Muscle layer of colon (tissue), 2 donors: ENCODE measurements around the gene SLC35E4.
"Not testable (repeated sequence)": the region's sequence is repeated elsewhere in the genome, so short reads cannot be mapped to it uniquely, and the experiment has no call there.

Experiments used
- H3K27ac ChIP-seq: one replicate; pipeline ENCODE4 v1.7.0; 2013; ENCODE audit warnings: low read depth, mild to moderate bottlenecking, low read length, moderate library complexity
- H3K27me3 ChIP-seq, 2 donors: one replicate each; pipeline ENCODE4 v1.7.0; 2013; ENCODE audit warnings: low read length in 2 of 2, mild to moderate bottlenecking in 2 of 2; ENCODE audit not compliant: insufficient read depth in 2 of 2, control insufficient read depth in 1 of 2
- H3K36me3 ChIP-seq: one replicate; pipeline ENCODE4 v1.7.0; 2013; ENCODE audit warnings: mild to moderate bottlenecking, low read length; ENCODE audit not compliant: insufficient read depth
- H3K4me1 ChIP-seq: one replicate; pipeline ENCODE4 v1.7.0; 2013; ENCODE audit warnings: mild to moderate bottlenecking, low read length; ENCODE audit not compliant: insufficient read depth
- H3K4me3 ChIP-seq, 2 donors: one replicate each; pipeline ENCODE4 v1.7.0; 2013; ENCODE audit warnings: low read length in 2 of 2, low read depth in 1 of 2, mild to moderate bottlenecking in 1 of 2, moderate library complexity in 1 of 2
- H3K9ac ChIP-seq: one replicate; pipeline ENCODE4 v1.7.0; 2013; ENCODE audit warnings: low read length
- H3K9me3 ChIP-seq: one replicate; pipeline ENCODE4 v1.7.0; 2013; ENCODE audit warnings: mild to moderate bottlenecking, low read length
- donor health status: abdominal sarcoma.
- donor health status: Adenocarcinoma of cecum.

The SLC35E4 gene

DNA sequence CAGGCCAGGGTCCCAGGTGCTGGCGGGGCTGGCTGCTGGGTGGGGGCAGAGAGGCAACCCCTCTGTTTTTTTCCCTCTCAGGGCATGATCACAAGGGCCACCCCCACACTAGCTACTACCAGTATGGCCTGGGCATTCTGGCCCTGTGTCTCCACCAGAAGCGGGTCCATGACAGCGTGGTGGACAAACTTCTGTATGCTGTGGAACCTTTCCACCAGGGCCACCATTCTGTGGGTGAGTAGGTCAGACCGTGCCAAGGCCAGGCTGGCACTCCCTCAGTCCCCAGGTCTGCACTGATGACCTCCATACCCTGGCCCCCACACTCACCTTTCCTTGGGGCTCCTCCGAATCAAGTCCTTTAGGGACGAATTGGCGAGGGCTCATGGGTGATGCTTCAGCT, 21.3 kb upstream of the SLC35E4 start:
- Histone ChIP-seq H3K36me3 (peaks cover 42% of the 10 kb centered on the region), H3K4me1 (peaks cover 11% of the 10 kb centered on the region), H3K27me3 (no peaks in the 10 kb centered on the region), H3K9me3 (no peaks in the 10 kb centered on the region), H3K4me3 (no peak overlapping the region), H3K9ac (no peak overlapping the region), H3K27ac (no peak overlapping the region)

DNA sequence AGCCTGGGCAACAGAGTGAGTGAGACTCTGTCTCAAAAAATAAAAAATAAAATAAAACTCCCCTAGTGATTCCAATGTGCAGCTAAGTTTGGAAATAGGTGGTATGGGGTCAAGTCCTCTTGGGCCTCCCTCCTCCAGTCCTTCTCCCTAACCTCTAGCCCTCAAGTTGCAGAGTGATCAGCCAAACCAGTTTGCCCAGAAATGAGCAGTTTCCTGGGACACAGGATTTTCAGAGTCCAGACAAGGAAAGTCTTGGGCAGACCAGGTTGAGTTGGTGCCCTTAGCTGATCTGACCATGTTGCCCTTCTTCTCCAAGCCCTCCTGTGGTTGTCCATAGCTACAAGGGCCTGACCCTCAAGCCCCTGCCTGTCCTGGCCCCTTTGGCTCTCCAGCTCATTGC, 20.7 kb upstream of the SLC35E4 start:
- peaks cover 5% of the 10 kb centered on the region for H3K4me1 ChIP-seq
- no peaks in the 10 kb centered on the region for H3K27me3 ChIP-seq
- H3K36me3 ChIP-seq: peaks cover 42% of the 10 kb centered on the region
- no peak overlapping the region for H3K4me3 ChIP-seq
- no peak overlapping the region for H3K9ac ChIP-seq
- no peak overlapping the region for H3K27ac ChIP-seq
- no peaks in the 10 kb centered on the region for H3K9me3 ChIP-seq

GRCh38 chr22:30615543-30615954, 20.0 kb upstream of the SLC35E4 start:
- Histone ChIP-seq H3K9ac (no peak overlapping the region), H3K36me3 (peaks cover 40% of the 10 kb centered on the region), H3K27me3 (no peaks in the 10 kb centered on the region), H3K9me3 (no peaks in the 10 kb centered on the region), H3K27ac (no peak overlapping the region), H3K4me1 (no peaks in the 10 kb centered on the region), H3K4me3 (no peak overlapping the region)

DNA sequence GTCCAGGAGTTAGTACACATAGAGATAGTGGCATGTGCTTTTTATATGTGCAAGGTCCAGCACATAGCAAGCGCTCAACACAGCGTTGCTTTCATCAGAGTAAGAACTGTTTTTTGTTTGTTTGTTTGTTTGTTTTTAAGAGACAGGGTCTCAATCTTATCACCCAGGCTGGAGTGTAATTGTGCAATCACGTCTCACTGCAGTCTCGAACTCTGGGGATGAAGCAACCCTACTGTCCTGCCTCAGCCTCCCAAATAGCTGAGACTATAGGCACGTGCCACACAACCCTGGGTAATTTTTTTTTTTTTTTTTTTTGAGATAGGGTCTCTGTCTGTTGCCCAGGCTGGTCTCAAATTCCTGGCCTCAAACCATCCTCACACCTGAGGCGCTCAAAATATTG, 17.8 kb upstream of the SLC35E4 start:
- Histone ChIP-seq H3K9me3 (no peaks in the 10 kb centered on the region), H3K27ac (no peak overlapping the region), H3K9ac (no peak overlapping the region), H3K4me1 (no peaks in the 10 kb centered on the region), H3K36me3 (peaks cover 34% of the 10 kb centered on the region), H3K4me3 (no peak overlapping the region), H3K27me3 (no peaks in the 10 kb centered on the region)

DNA sequence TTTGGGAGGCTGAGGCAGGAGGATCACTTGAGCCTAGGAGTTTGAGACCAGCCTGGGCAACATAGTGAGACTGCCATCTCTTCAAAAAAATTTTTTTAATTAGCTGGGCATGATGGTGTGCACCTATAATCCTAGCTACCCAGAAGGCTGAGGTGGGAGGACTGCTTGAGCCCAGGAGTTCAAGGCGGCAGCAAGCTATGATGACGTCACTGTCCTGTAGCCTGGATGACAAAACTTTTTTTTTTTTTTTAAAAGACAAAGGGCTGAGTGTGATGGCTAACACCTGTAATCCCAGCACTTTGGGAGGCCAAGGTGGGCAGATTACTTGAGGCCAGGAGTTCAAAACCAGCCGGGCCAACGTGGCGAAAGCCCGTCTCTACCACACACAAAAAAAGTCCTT, 15.7 kb upstream of the SLC35E4 start:
- not testable (repeated sequence) for H3K9ac ChIP-seq, H3K4me3 ChIP-seq, H3K4me1 ChIP-seq, H3K9me3 ChIP-seq, H3K27me3 ChIP-seq, H3K27ac ChIP-seq
- peaks cover 27% of the 10 kb centered on the region for H3K36me3 ChIP-seq

DNA sequence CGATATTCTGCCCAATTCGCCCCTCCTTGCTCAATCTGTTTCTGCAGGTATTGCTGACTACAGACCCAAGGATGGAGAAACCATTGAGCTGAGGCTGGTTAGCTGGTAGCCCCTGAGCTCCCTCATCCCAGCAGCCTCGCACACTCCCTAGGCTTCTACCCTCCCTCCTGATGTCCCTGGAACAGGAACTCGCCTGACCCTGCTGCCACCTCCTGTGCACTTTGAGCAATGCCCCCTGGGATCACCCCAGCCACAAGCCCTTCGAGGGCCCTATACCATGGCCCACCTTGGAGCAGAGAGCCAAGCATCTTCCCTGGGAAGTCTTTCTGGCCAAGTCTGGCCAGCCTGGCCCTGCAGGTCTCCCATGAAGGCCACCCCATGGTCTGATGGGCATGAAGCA, 9.2 kb upstream of the SLC35E4 start:
- Histone ChIP-seq H3K36me3 (peaks cover 12% of the 10 kb centered on the region), H3K4me3 (no peak overlapping the region), H3K27ac (no peak overlapping the region), H3K27me3 (no peaks in the 10 kb centered on the region), H3K9ac (no peak overlapping the region), H3K9me3 (no peaks in the 10 kb centered on the region), H3K4me1 (no peaks in the 10 kb centered on the region)

DNA sequence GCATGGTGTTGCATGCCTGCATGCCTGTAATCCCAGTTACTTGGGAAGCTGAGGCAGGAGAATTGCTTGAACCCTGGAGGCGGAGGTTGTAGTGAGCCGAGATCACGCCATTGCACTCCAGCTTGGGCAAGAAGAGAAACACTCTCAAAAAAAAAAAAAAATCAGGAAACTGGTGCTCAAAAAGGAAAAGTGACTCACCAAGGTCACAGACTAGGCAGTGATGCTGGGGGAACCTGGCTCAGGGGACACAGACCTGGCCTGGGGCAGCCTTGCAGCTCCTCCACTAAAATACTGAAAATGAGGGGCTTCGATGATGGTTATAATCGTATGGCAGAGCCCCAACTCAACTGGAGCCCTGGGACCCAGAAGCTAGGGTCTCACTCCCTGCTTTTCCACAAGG, 8.1 kb upstream of the SLC35E4 start:
- H3K9ac ChIP-seq: no peak overlapping the region
- no peaks in the 10 kb centered on the region for H3K27me3 ChIP-seq
- H3K9me3 ChIP-seq: no peaks in the 10 kb centered on the region
- no peak overlapping the region for H3K4me3 ChIP-seq
- peaks cover 8% of the 10 kb centered on the region for H3K36me3 ChIP-seq
- no peak overlapping the region for H3K27ac ChIP-seq
- no peaks in the 10 kb centered on the region for H3K4me1 ChIP-seq

GRCh38 chr22:30628491-30628890, 7.1 kb upstream of the SLC35E4 start:
- no peak overlapping the region for H3K9ac ChIP-seq

DNA sequence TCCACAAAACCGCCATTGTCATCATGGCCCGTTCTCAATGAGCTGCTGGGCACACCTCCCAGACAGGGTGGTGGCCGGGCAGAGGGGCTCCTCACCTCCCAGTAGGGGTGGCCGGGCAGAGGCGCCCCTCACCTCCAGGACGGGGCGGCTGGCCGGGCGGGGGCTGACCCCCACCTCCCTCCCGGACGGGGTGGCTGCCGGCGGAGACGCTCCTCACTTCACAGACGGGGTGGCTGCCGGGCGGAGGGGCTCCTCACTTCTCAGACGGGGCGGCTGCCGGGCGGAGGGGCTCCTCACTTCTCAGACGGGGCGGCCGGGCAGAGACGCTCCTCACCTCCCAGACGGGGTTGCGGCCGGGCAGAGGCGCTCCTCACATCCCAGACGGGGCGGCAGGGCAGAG, 4.1 kb upstream of the SLC35E4 start:
- not testable (repeated sequence) for H3K9ac ChIP-seq, H3K4me3 ChIP-seq, H3K27ac ChIP-seq, H3K36me3 ChIP-seq, H3K9me3 ChIP-seq, H3K27me3 ChIP-seq
- H3K4me1 ChIP-seq: peaks cover 12% of the 10 kb centered on the region

More at GRCh38 chr22:30628491-30628890, 7.1 kb upstream of the SLC35E4 start:
- Histone ChIP-seq H3K4me3 (no peak overlapping the region), H3K9me3 (no peaks in the 10 kb centered on the region), H3K4me1 (no peaks in the 10 kb centered on the region), H3K27ac (no peak overlapping the region), H3K27me3 (no peaks in the 10 kb centered on the region), H3K36me3 (no peaks in the 10 kb centered on the region)

DNA sequence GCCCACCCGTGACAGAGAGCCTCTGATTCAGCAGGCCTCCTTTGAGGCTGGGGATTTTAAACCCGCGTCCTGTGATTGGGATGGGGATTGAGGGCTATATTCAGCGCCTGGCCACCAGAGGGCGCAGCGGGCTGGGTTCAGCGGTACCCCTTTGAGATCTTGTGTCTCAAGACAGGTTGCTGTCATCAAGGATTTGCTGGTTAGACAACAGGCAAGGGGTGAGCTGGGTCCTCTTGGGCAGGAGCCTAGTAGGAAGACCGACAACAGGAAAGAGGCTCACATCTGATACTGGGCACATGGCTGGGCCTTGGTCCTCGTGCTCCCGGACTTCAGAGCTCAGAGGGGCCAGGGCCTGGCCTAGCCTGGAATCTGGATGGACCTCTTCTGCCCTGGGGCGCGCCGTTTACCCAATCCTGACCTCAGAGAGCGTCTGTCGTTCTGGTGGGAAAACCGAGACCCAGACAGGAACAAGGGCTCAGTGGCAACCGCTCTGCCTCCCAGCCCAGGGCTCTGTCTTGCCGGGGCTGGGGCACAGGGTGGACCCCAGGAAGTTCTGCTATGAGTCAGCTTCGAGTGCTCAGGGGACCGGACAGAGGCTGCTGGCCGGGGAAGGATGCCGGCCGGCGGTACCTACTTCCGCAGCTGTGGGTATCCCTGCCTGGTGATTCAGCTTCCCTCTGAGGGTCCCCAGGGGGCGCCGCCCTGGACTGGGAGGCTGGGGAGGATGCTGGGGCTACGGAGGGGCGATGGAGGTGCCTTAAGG, 929 bp upstream of the SLC35E4 start:
- Histone ChIP-seq H3K4me3 (peak overlapping the region; percentile 1 to 45), H3K9ac (peak overlapping the region; percentile 49)

GRCh38 chr22:30636226-30637077, 871 bp downstream of the SLC35E4 start:
- peak overlapping the region; percentile 76 for H3K9ac ChIP-seq
- peak overlapping the region; percentile 82 for H3K27ac ChIP-seq
- no peaks in the 10 kb centered on the region for H3K9me3 ChIP-seq
- peak overlapping the region; percentile 93 to 94 for H3K4me3 ChIP-seq
- H3K4me1 ChIP-seq: peaks cover 26% of the 10 kb centered on the region
- H3K36me3 ChIP-seq: no peaks in the 10 kb centered on the region
- no peaks in the 10 kb centered on the region for H3K27me3 ChIP-seq

More for the DNA sequence above, 929 bp upstream of the SLC35E4 start:
- no peaks in the 10 kb centered on the region for H3K9me3 ChIP-seq
- peaks cover 26% of the 10 kb centered on the region for H3K4me1 ChIP-seq
- H3K36me3 ChIP-seq: no peaks in the 10 kb centered on the region
- H3K27ac ChIP-seq: peak overlapping the region; percentile 94
- H3K27me3 ChIP-seq: no peaks in the 10 kb centered on the region
